Measurements from ENCODE around the gene SLC26A5.
"Not testable (repeated sequence)": the region's sequence is repeated elsewhere in the genome, so short reads cannot be mapped to it uniquely, and the experiment has no call there.

Gene SLC26A5

GRCh38 chr7:103405789-103406613, 40.0 kb downstream of the SLC26A5 start:
- not testable (repeated sequence) for DNase-seq

- DNase-seq = not testable (repeated sequence)
Observed at GRCh38 chr7:103399687-103400086, 46.3 kb downstream of the SLC26A5 start.

GRCh38 chr7:103398483-103399127, 47.4 kb downstream of the SLC26A5 start:
- DNase-seq = no peak

- DNase-seq = no peak
Observed at GRCh38 chr7:103396471-103396870, 49.5 kb downstream of the SLC26A5 start.

GRCh38 chr7:103395071-103395470, 50.9 kb downstream of the SLC26A5 start:
- no peak for DNase-seq

GRCh38 chr7:103394566-103394965, 51.4 kb downstream of the SLC26A5 start:
- no peak for DNase-seq

- DNase-seq = no peak
Observed at GRCh38 chr7:103391976-103392375, 54.0 kb downstream of the SLC26A5 start.

GRCh38 chr7:103391150-103391549, 54.9 kb downstream of the SLC26A5 start:
- DNase-seq = no peak

- no peak for DNase-seq
Observed at GRCh38 chr7:103389263-103389662, 56.7 kb downstream of the SLC26A5 start.

GRCh38 chr7:103388469-103389140, 57.4 kb downstream of the SLC26A5 start:
- DNase-seq = no peak

- DNase-seq = no peak
Observed at GRCh38 chr7:103387242-103387641, 58.8 kb downstream of the SLC26A5 start.

- no peak for DNase-seq
Observed at GRCh38 chr7:103382032-103382402, 64.0 kb downstream of the SLC26A5 start.

- no peak for DNase-seq
Observed at GRCh38 chr7:103381280-103382031, 64.6 kb downstream of the SLC26A5 start.

GRCh38 chr7:103380395-103381191, 65.4 kb downstream of the SLC26A5 start:
- no peak for DNase-seq

GRCh38 chr7:103379270-103379975, 66.6 kb downstream of the SLC26A5 start:
- DNase-seq = no peak

- DNase-seq = no peak
Observed at GRCh38 chr7:103373866-103374643, 72.0 kb downstream of the SLC26A5 start.

GRCh38 chr7:103369432-103369831, 76.6 kb downstream of the SLC26A5 start:
- no peak for DNase-seq

GRCh38 chr7:103349805-103350204, 96.2 kb downstream of the SLC26A5 start:
- DNase-seq = no peak

- DNase-seq = no peak
Observed at GRCh38 chr7:103348959-103349358, 97.0 kb downstream of the SLC26A5 start.

GRCh38 chr7:103348452-103348851, 97.6 kb downstream of the SLC26A5 start:
- no peak for DNase-seq
